HCT116 (cell line): ENCODE results near the gene LGALS7.
"Not testable (repeated sequence)": the region's sequence is repeated elsewhere in the genome, so short reads cannot be mapped to it uniquely, and the experiment has no call there.

ENCODE experiments used
- ATF3 ChIP-seq: IDR thresholded peaks from 2 replicates; pipeline ENCODE4 v1.6.1; 2012
- CEBPB ChIP-seq: IDR thresholded peaks from 2 replicates; pipeline ENCODE4 v1.6.1; 2012; ENCODE audit warnings: low read depth
- CTCF ChIP-seq, 3 experiments: fragments of 200-600 bp in 1 of 3; sonication (generic) in 1 of 3; IDR thresholded peaks in 2 of 3; conservative IDR thresholded peaks in 1 of 3; 2 replicates each; pipeline ENCODE4 v1.5.1; 2012 to 2017; ENCODE audit warnings: low read depth in 2 of 3, low read length in 2 of 3, antibody characterized with exemption in 1 of 3, borderline replicate concordance in 1 of 3, control low read depth in 1 of 3, mild to moderate bottlenecking in 1 of 3, mixed read lengths in 1 of 3, mixed run types in 1 of 3, moderate library complexity in 1 of 3; ENCODE audit not compliant: insufficient read depth in 1 of 3
- EGR1 ChIP-seq: IDR thresholded peaks from 2 replicates; pipeline ENCODE4 v1.6.1; 2012; ENCODE audit warnings: low read depth
- EZH2 ChIP-seq: fragments of 200-600 bp; sonication (generic); IDR thresholded peaks from 2 replicates; pipeline ENCODE4 v1.6.1; 2017; ENCODE audit warnings: antibody characterized with exemption, mixed run types
- EZH2phosphoT487 ChIP-seq: fragments of 200-600 bp; IDR thresholded peaks from 2 replicates; pipeline ENCODE4 v1.6.1; 2018; ENCODE audit warnings: antibody characterized with exemption, borderline replicate concordance
- POLR2AphosphoS5 ChIP-seq: IDR thresholded peaks from 2 replicates; pipeline ENCODE4 v1.6.1; 2011; ENCODE audit warnings: mild to moderate bottlenecking, low read depth, low read length, moderate library complexity
- REST ChIP-seq: IDR thresholded peaks from 2 replicates; pipeline ENCODE4 v1.6.1; 2012; ENCODE audit warnings: low read depth
- SIN3A ChIP-seq: IDR thresholded peaks from 2 replicates; pipeline ENCODE4 v1.6.1; 2012; ENCODE audit warnings: low read depth
- YY1 ChIP-seq: IDR thresholded peaks from 2 replicates; pipeline ENCODE4 v1.6.1; 2011; ENCODE audit warnings: low read length, low read depth, moderate library complexity, mild to moderate bottlenecking; ENCODE audit not compliant: insufficient replicate concordance; ENCODE audit errors: extremely low read depth

- not testable (repeated sequence) for TF ChIP-seq CTCF (IDR thresholded peaks at IDR 0.05 in 2 of 3, conservative IDR thresholded peaks at IDR 0.05 in 1 of 3; ENCODE audit: borderline replicate concordance in 1 of 3, insufficient read depth in 1 of 3, low read depth in 2 of 3, low read length in 2 of 3); CEBPB; REST; YY1; EZH2; POLR2AphosphoS5; SIN3A; ATF3; EGR1; EZH2phosphoT487
Observed at GRCh38 chr19:38782212-38782611, 8.9 kb upstream of the LGALS7 start.
